SK-N-DZ (cell line): ENCODE measurements around the gene LTBP2.

Experiments
- DNase-seq: peaks from one replicate; pipeline ENCODE4 v3.0.0-alpha.2; 2015; ENCODE audit warnings: low spot score

LTBP2 gene

DNA sequence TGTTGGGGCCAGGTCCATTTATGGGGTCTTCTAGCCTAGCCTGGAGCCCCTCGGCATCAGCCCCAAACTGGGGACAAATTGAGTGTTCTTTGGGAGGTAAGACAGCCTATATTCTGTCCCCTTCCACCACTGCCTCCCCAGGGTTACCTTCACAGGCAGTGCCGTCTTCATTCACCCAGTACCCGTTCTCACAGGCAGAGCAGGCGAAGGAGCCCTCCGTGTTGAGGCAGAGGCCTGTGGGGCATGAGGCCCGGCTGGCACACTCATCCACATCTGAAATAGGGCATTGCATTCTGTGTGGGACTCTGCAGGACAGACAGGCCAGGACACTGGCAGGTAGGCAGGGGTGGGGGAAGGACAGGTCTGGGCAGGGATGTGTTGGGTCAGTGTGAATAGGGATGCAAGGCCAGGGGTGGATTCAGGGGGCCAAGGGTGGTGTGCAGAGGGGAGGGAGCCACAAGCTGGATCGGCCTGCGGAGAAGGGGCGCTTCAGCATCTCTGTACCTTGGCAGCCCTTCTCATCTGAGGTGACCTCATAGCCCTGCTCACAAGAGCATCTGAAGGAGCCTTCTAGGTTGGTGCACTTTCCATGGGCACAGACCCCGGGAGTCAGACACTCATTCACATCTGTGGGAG is 102.3 kb downstream of the LTBP2 start:
- no peak for DNase-seq

DNA sequence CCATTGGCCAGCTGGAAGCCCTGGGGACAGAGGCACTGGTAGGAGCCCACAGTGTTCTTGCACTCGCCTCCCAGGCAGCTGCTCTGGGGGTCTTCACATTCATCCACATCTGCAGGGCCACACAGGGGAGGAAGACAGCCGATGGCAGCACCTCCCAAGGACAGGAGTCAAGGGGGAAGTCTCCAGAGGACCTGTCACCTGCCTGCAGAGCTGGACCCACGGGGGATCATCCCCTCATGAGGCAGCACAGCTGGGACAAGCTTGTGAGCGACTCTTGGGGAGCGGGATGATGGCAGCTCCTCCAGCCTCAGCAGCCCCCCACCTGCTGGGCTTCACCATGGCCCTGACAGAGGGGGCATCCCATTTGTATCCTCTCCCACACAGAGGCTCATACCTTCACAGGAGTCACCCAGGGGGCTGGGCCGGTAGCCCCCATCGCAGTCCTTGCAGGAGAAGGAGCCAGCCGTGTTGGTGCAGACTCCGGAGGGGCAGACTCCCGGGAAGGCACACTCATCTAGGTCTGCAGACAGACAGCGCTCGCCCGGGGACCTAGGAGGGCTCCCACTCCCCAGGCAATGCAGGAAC is 103.1 kb downstream of the LTBP2 start:
- no peak for DNase-seq

DNA sequence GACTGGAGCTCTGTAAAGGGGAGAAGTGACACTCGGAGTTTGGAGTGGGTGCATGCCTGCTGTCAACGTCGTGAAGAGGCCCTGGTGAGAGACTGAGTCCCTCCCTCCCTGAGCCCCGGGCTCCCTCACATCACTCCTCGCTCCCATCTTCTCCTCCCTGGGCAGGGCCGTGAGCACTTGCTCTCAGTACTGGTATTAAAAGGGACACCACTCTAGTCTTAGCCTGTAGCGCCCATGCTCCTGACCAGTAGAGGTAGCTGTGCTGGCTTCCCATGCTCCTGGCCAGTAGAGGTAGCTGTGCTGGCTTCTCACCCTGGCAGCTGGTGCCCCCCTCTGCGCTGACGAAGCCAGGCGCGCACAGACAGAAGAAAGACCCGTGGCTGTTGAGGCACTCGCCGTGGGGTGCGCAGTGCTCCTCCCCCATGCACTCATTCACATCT is 103.7 kb downstream of the LTBP2 start:
- DNase-seq, result no peak

DNA sequence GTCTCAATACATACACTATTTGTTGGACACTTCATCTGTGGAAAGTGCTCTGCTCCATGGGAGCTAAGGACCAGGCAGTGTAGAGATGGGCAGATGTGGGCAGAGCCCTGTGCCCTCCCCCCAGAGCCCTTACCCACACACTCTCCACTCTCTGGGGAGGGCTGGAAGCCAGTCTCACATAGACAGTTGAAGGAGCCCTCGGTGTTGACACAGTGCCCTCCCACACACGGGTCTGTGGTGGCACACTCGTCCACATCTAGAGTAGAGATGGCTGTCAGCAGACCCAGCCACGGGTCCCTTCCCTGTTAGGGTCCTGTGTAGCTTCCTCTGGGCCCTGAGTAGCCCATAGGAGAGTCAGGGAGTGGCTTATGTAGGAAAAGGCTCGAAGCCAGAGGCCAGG is 104.2 kb downstream of the LTBP2 start:
- DNase-seq, result no peak

DNA sequence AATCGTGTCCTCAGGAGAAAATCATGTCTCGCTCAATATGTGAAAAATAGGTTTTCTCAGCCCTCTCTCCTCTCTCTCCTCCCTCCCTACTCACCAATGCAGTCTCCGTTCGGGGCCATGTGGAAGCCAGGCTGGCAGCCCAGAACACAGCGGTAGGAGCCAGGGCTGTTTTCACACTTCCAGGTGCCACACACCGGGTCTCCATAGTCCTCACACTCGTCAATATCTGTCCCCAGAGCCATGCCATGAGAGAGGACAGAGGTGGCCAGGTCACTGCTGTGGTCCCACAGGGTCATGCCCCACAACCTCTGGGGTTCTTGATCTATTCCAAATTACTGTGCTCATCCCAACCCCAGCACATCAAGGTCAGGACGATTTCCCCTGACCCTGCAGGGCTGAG is 105.0 kb downstream of the LTBP2 start:
- DNase-seq, result no peak

DNA sequence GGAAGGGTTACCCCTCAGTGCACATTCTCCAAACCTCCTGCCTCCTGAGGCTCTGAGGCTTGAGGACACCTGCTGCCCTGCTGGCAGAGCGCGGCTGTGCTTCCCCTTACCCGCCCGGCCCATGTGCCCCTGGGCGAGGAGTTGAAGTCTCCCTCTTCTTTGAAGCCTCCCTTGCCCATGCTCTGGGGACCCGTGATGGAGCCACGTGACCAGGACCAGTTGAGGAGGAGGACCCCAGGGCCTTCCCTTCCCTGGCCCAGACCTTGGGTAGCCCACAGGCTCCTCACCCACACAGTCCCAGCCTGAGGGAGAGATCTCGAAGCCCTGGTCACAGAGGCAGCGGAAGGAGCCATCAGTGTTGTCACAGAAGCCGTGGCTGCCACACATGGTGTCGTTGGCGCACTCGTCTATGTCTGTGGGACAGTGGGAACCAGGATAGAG is 105.6 kb downstream of the LTBP2 start:
- DNase-seq, result no peak

DNA sequence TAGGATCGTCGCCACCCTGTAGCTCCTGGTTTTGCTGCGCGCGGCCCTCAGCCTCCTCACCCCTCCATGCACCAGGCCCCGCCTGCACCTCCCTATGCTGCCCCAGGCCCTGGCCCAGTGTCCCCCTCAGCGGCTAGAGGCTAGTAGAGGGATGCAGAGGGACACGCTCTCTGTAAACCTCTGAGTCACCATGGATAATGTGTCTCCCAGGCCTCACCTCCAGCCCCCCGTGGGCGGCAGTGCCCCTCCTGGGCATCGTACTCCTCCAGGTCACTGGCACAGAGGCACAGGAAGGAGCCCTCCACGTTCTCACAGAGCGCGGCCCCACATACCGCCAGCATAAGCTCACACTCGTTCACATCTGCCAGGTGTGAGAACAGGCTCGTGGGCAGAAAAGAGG is 106.2 kb downstream of the LTBP2 start:
- DNase-seq, result no peak

DNA sequence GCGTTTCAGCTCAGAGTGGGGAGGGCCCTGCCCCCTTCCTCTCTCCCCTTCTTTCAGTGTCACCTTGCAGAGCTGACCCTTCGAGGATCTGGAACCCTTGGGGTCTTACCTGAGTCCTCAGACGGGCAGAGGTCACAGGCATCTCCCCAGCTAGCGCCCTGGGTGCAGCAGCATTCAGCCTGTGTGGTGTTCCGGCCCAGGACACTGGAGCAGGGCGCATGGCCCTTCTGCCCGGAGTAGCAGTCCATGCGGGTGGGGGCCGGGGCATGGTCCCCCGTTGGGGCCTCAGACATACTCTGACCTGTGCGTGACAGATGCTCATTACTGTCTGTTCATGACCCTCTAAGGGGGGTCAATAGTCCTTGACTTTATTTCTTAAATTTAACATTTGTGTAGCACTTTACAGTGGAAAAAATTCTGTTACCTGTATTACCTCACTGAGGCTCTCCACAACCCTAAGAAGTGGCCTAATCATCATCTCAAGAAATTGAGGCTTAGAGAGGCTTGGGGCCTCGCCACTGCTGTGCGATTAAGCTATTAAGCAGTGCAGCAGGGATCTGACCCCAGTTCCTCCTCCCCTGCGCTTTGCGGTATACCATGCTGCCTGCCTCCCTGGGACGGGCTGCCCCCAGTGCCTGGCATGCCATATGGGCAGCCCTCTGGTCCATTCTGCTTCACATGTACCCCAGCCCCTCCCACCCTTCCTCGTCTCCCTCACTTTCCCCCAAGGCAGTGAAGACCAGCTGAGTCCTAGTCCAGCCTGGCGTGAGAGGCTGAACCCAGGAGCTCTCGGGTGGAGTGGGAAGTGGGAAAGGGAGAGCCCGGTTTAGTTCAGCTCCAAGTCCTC is 106.9 kb downstream of the LTBP2 start:
- DNase-seq, result no peak

DNA sequence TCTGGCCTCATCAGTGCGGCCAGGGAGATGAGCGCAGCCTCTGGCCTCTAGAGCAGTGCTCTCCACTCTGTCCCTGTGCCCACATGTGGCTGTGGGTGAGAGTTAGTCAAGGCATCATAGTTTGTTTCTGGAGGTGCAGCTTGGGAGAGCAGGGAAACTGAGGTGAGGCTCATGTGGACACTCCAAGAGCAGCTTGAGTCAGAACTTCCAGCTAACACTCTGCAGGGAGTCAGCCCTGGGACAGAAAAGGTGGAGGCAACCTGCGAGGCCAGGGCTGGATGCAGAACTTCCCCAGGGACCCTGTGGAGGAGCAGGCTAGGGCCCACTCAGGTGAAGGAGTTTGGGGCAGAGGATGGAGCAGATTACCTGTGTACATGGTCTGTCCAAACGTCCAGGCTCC is 107.6 kb downstream of the LTBP2 start:
- DNase-seq, result no peak

DNA sequence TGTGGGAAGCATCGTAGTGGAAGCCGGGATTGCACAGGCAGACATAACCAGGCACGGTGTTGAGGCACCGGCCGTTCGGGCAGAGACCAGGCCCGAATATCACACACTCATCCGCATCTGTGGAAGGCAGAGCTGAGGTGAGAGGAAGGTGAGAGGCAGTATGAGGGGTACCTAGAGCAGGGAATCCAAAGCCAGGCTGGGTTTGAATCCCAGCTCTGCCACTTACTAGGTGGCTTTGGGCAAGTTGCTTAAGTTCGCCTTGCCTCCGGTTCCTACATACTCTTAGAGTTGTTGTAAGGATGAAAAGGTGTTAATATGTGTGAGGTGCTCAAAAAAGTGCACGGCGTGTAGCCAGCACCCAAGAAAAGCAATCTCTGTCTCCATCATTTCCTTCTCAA is 108.1 kb downstream of the LTBP2 start:
- DNase-seq, result no peak

DNA sequence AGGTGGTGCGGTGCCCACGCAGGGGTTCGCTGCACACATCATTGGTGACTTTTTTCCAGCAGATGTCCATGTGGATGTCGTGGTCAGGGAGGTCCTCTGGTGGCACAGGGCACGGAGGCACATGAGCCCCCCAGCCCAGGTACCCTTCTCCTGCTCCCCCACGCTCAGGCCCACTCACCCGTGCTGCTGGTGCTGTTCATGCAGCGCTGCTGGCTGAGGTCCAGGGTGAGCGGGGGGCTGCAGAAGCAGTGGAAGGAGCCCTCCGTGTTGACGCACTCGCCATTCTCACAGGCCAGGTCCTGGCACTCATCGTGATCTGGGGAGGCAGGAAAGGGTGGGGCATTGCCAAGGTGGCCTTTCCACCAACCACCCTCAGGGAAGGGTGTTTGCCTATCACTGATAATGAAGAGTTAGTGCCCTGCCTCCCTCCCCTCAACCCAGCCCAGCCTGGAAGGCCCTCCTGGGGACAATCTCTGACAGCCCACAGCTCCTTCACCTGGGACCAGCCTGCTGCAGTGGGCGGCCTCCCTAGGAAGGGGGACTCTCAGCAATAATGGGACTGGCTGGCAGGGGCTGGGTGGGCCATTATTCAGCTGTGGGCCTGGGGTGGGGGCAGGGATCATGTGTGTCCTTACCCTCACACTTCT is 108.6 kb downstream of the LTBP2 start:
- DNase-seq, result no peak

DNA sequence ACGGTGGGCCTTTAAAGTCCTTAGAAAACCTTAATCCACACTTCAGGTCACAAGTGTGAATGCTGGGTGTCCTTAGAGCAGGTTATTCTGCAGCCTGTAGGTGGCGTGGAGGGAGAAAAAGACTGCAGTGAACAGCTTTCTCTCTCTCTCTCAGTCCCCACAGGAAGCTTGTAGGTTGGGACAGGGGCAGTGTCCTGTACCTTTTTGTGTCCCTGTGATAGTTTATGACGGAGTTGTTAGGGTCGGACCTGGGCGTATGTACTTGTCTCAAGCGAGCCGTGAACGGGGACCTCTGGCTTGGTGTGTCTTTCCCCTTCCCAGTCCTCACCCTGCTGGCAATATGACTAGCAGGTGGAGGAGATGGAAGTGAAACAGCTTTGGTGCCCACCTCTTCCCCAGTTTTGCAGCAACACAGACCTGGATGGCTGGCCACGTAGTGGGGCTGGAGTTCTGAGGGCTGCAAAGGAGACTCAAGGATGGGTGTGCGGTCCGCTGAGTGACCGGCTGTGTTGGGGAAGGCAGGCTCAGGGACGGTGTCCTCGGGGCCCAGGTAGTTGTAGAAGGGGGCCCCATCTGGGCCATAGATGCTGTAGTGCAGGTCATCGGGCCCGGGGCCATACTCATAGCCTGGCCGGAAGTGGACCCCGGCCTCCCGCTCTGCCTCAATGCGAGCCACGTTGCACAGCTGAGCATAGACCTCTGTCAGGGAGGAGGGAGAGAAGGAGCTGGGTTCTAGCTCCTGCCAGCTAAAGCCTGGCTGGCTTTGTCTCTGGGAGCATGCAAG is 109.6 kb downstream of the LTBP2 start:
- DNase-seq, result peak; percentile 49

DNA sequence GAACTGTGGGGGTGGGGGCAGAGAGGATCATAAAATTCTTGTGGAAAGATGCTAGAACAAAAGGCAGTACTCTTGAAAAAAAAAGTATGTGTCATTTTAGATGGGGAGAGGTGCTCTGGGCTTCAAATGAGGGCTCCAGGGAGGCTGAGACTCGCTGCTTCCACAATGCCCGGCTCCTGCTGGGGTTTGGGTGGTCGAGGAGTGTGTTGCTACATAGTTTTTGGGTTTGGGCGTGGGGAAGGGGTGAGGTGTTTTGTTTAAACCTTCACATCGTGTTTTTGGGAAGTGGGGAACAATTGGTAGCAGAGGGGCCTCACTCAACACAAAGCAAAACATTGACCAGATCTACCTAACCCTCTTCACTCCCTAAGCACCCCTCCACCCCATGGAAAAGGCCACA is 110.3 kb downstream of the LTBP2 start:
- no peak for DNase-seq

DNA sequence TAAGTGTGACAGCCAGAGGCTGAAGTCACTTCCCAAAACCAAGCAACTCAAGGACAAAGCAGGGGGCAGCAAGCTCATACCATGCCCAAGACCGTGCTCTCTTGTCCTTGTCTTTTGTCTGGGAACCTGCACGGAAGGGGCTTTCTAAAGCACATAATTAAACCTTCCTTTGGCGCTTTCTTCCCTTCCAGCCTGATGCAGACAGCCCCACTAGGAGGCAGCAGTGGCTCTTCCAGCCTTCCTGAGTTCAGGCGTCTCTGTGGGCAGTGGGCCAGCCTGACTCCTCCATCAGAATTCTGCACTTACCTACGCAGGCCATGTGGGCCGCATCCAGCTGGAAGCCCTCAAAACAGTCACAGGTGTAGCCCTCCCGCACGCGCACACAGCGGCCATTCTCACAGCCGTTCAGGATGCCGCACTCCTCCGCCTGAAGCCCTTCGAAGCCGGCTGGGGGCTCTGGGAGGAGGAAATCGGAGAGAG is 110.9 kb downstream of the LTBP2 start:
- peak; percentile 60 for DNase-seq

DNA sequence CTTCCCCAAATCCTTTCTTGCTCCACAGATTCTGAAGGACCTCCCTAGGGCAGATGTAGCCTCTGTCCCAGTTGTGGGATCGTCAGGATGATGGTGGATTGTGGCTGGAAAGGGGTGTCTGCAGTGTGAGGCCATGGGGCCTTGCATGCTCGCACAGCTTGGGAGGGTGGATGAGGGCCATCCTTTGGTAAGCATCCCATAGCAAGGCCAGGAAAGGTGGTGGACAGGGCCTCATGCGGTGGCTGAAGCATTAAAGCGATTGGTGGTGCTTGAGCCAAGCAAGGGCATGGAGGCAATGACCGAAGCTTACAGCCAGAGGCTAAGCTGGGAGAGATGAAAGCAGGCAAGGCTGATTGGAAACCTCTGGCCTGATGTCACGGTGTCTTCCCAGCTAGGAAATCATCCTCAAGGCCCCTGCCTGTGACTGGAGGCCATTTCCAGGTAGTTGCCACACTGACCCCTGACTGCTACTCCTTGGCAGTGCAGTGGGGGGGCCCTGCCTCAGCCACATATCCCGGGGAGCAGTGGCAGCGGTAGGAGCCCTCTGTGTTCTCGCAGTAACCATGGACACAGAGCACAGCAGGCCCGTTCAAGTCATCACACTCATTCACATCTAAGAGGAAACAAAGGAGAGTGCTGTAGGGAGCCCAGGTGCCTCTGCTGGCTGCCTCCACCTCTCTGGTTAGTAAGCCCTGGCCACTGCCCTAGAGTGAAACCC is 111.5 kb downstream of the LTBP2 start:
- DNase-seq, result no peak

DNA sequence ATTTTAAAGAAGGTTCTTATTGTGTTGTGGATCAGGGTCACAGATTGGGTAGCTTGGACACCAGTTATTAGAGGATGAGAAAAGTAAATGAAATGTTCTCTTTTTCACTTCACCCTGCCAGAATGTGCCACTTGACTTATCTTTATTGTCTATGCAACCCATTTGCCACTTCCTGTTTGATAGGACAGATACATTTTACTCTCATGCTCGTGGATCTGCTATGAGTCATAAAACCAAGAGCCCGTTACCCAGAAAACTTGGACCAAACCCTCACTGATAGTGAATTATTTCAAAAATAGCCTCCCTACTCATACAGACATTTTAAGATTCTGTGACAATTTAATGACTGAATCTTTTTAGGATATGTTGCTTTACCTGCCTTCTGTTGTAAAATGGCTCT is 116.7 kb downstream of the LTBP2 start:
- no peak for DNase-seq

DNA sequence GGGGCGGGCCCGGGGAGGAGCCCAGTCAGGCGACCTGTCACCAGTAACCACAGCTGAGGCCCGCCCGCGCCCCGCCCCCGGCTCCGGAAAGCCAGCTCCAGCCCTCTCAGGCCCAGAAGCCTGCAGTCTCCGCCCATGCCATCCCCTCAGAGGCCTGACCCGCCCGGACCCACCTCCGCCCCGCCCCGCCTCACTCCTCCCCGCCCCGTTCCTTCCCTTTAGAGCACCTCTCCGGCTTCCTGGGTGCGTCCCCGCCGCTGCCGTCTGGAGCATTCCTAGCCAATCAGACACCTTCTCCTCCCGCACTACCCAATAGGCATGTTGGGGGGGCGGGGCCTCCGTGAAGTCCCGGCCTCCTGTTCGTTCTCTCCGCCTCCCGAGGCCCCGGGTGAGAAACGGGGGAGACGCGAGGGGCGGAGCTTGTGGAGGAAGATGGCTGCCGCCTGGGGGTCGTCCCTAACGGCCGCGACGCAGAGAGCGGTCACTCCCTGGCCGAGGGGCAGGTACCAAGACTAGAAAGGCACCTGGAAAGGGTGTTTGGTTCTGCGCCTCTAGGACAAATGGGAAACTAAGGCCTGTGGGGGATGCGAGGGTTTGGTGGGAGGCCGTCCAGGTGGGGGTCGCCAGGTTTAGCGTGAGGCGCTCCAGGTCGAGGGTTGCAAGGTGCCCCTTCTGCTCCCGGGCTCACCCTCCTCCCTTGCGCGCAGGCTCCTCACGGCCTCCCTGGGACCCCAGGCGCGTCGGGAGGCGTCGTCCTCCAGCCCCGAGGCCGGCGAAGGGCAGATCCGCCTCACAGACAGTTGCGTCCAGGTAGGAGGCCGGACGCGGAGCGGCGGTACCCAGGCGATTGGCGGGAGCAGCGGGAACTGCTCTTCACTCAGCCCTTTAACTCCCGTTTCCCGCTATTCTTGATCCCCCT is 118.4 kb downstream of the LTBP2 start, which contains the start of gene ISCA2:
TSS of gene ISCA2 (plus strand) at position 423 of the 919 bp plus-strand sequence. CDS start at position 433, 10 bp downstream.
- peak; percentile 98 for DNase-seq

DNA sequence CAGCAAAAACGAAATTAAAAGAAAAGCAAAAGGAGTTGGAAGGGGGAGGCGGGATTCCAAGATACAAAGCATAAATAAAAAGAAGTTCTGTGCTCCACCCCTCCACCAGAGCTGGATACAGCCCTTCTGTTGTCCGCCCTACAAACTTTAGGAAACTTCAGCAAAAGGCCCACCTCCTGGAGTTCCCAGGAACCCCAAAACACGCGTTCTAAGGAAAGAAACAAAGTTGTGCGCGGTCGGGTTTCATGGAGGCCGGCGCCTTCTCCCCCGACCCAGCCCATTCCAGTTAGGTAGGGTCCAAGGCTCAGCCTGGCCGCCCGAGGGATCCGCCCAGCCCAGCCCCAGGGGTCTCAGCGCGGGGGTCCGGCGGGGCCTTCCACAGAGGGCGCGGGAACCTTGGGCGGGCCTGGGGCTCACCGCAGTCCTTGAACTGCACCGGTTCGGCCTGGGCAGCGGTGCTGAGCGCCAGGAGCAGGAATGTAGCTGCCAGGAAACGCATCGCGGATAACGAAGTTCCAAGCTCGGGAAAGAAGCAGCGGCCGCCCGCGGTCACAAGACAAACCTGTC is 119.2 kb downstream of the LTBP2 start, which contains the start of gene NPC2:
TSS of gene NPC2 (minus strand) at position 530 of the 567 bp plus-strand sequence. CDS start at position 499, 31 bp downstream.
- DNase-seq, result no peak
